Gastrocnemius medialis (tissue), 4 donors: ENCODE measurements around the gene MEGF8.

ENCODE experiments used
- POLR2A ChIP-seq, 2 donors: fragments of 450-650 bp; IDR thresholded peaks; one replicate each; pipeline ENCODE4 v1.6.1; 2017; ENCODE audit warnings: antibody characterized with exemption in 2 of 2, mild to moderate bottlenecking in 2 of 2, moderate library complexity in 2 of 2
- TF ChIP-seq, protein P1 (sequence below), 5 experiments: fragments of 450-650 bp in 3 of 5; fragments of 200-600 bp in 2 of 5; sonication (generic) in 2 of 5; IDR thresholded peaks in 4 of 5; conservative IDR thresholded peaks in 1 of 5; 1 replicate in 4 of 5; 2 replicates in 1 of 5; pipeline ENCODE4 v1.5.1; 2016 to 2019; ENCODE audit warnings: antibody characterized with exemption in 5 of 5, mild to moderate bottlenecking in 3 of 5, moderate library complexity in 3 of 5

DNA sequence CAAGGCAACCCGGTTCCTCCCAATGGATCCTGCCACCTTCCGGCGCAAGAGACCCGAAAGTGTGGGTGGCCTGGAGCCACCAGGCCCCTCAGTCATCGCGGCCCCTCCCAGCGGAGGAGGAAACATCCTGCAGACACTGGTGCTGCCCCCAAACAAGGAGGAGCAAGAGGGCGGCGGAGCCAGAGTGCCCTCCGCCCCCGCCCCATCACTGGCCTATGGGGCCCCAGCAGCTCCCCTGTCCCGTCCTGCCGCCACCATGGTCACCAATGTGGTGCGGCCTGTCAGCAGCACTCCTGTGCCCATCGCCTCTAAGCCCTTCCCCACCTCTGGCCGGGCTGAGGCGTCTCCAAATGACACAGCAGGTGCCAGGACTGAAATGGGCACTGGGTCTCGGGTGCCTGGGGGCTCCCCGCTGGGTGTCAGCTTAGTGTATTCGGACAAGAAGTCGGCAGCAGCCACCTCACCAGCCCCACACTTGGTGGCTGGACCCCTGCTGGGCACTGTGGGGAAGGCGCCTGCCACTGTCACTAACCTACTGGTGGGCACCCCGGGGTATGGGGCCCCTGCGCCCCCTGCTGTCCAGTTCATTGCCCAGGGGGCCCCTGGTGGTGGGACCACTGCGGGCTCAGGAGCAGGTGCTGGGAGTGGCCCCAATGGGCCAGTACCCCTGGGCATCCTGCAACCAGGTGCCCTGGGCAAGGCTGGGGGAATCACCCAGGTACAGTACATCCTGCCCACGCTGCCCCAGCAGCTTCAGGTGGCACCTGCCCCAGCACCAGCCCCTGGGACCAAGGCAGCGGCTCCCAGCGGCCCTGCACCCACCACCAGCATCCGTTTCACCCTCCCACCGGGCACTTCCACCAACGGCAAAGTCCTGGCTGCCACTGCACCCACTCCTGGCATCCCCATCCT lies 34.7 kb upstream of the MEGF8 start:
- TF ChIP-seq, protein P1, sequence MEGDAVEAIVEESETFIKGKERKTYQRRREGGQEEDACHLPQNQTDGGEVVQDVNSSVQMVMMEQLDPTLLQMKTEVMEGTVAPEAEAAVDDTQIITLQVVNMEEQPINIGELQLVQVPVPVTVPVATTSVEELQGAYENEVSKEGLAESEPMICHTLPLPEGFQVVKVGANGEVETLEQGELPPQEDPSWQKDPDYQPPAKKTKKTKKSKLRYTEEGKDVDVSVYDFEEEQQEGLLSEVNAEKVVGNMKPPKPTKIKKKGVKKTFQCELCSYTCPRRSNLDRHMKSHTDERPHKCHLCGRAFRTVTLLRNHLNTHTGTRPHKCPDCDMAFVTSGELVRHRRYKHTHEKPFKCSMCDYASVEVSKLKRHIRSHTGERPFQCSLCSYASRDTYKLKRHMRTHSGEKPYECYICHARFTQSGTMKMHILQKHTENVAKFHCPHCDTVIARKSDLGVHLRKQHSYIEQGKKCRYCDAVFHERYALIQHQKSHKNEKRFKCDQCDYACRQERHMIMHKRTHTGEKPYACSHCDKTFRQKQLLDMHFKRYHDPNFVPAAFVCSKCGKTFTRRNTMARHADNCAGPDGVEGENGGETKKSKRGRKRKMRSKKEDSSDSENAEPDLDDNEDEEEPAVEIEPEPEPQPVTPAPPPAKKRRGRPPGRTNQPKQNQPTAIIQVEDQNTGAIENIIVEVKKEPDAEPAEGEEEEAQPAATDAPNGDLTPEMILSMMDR (IDR thresholded peaks at IDR 0.05 in 4 of 5, conservative IDR thresholded peaks at IDR 0.05 in 1 of 5), result peak in 4 of 5 experiments; percentile 8 to 38 (median 30)
- no peak for TF ChIP-seq POLR2A (IDR thresholded peaks at IDR 0.05)
